T-helper 22 cell (primary cell): Measurements from ENCODE around the gene FAM171A2.
"Not testable (repeated sequence)": the region's sequence is repeated elsewhere in the genome, so short reads cannot be mapped to it uniquely, and the experiment has no call there.

Experiments
- DNase-seq: peaks from one replicate; pipeline ENCODE4 v3.0.0-alpha.2; 2020; ENCODE audit warnings: low read depth

Gene FAM171A2

GRCh38 chr17:44360144-44360533, 3.5 kb downstream of the FAM171A2 start:
- DNase-seq = no peak

- DNase-seq = no peak
These were observed 4.1 kb downstream of the FAM171A2 start for GRCh38 chr17:44359458-44360143.

GRCh38 chr17:44359006-44359405, 4.6 kb downstream of the FAM171A2 start:
- no peak for DNase-seq

DNA sequence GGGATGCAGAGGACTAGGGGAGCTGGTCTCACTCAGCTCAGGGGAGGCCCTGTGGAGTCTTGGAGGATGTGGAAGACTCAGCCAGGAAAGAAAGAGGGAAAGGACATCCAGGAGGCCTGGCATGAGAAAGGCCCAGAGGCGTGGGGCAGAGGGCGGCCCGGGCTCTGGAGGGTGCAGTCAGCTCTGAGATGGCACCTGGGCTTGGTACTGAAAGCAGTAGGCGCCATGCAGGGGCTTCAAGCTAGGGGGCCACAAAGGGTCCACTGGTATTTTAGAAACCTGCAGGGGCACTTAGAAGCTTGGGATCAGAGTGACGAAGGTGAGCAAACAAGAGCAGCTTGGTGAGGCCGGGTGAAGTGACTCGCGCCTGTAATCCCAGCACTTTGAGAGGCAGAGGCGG, 5.6 kb downstream of the FAM171A2 start:
- no peak for DNase-seq

DNA sequence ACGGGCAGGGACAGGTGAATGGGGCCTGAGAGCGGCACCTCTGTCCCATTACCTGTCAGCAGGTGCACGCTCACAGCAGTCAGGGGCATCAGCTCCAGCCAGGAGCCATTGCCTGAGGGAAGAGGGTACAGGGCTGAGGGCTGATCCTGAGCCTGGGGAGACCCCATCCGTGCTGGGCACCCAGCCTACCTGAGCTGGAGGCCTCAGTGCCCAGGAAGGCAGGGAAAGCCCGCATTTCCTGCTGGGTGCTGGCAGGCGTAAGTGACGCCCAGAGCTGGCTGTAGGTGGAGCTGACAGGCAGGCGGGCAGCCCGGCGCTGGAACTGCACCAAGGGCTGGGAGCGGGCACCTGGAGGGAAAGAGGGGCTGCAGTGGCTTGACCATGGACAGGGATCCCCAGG, 7.4 kb downstream of the FAM171A2 start:
- no peak for DNase-seq

- no peak for DNase-seq
These were observed 8.0 kb downstream of the FAM171A2 start for GRCh38 chr17:44355642-44356099.

GRCh38 chr17:44354582-44355561, 8.8 kb downstream of the FAM171A2 start:
- DNase-seq = peak; percentile 21

DNA sequence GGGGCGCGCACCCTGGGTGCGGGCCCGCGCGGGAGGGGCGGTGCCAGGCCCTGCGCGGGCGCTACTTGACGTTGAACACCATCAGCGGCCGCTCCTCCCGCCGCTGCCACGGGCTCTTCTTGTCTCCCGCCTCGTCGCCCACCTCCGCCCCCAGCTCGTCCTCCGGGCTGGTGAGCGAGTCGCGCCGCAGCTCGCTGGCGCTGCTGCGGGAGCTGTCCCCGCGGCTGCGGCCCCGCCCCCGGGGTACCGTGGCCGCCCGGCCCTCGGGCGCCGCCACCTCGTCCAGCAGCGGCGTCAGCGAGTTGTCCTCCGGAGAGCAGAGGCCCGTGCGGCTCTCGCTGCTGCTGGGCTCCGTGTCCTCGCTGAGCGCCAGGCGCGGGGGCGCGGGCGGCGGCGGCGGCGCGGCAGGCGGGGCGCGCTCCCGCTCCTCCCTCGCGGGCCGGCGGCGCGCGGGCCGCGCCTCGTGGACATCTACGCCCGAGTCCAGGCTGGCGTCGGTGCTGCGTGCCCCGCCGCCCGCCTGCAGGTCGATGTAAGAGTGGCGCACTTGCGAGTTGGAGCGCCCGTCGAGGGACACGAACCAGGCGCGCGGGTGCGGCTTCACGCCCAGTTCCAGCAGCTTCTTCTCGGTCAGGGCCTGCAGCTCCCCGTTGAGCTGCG, 9.9 kb downstream of the FAM171A2 start:
- no peak for DNase-seq

GRCh38 chr17:44352828-44353671, 10.6 kb downstream of the FAM171A2 start:
- DNase-seq = no peak

GRCh38 chr17:44351961-44352827, 11.5 kb downstream of the FAM171A2 start:
- DNase-seq = no peak

DNA sequence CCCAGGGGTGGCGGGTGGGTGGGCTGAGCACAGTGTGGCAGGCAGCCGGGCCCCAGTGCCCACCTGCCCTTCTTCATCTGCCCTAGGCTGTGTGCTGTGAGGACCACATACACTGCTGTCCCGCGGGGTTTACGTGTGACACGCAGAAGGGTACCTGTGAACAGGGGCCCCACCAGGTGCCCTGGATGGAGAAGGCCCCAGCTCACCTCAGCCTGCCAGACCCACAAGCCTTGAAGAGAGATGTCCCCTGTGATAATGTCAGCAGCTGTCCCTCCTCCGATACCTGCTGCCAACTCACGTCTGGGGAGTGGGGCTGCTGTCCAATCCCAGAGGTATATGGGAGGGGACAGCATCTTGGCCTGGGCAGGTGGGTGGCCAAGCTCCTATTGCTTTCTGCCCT, 12.2 kb downstream of the FAM171A2 start:
- no peak for DNase-seq

GRCh38 chr17:44350733-44351226, 12.9 kb downstream of the FAM171A2 start:
- DNase-seq = no peak

DNA sequence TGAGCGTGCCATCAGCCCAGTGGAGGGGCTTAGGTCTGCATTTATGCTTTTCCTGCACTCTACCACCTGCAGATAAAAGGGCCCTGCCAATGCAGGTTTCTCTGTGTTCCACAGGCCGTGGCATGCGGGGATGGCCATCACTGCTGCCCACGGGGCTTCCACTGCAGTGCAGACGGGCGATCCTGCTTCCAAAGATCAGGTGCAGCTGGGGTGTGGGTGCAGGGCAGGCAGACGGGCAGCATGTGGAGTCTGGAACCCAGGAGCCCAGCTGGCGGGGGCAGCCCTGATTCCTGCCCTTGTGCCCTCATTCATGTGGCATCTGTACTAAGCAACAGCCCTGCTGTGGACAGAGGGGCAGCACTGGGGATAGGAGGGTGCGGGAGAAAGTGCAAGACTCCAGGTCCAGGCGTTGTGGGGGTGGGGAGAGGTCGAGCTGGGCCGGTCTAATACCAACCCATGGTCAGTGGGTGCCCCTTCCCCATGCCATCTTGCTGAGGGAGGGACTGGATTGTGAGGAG, 14.0 kb downstream of the FAM171A2 start:
- DNase-seq = no peak

DNA sequence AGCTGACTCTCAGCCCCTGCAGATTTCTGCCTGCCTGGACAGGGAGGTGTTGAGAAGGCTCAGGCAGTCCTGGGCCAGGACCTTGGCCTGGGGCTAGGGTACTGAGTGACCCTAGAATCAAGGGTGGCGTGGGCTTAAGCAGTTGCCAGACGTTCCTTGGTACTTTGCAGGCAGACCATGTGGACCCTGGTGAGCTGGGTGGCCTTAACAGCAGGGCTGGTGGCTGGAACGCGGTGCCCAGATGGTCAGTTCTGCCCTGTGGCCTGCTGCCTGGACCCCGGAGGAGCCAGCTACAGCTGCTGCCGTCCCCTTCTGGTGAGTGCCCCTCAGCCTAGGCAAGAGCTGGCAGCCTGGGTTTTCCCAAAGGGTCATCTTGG, 14.7 kb downstream of the FAM171A2 start:
- DNase-seq = no peak

- no peak for DNase-seq
These were observed 15.2 kb downstream of the FAM171A2 start for GRCh38 chr17:44348234-44348987.

GRCh38 chr17:44347206-44348055, 16.2 kb downstream of the FAM171A2 start:
- not testable (repeated sequence) for DNase-seq

GRCh38 chr17:44346064-44346844, 17.4 kb downstream of the FAM171A2 start:
- no peak for DNase-seq
